K562 (cell line): Measurements from ENCODE around the gene USP16. TPM values are rescaled to one million over a fixed set of nuclear protein-coding genes. Genes with fewer than 3 reads are reported as not detected.

ENCODE experiments used
- BCL6 ChIP-seq: fragments of 250-450 bp; sonication (Bioruptor Pico); IDR thresholded peaks from 2 replicates; pipeline ENCODE4 v1.4.0; 2020
- BRF1 ChIP-seq: IDR thresholded peaks from 3 replicates; pipeline ENCODE4 v1.6.1; 2011; ENCODE audit warnings: borderline replicate concordance, mild to moderate bottlenecking; ENCODE audit not compliant: insufficient read length; ENCODE audit errors: extremely low read depth
- ELK3 ChIP-seq: fragments of 450-650 bp; formaldehyde crosslinking; IDR thresholded peaks from 2 replicates; pipeline ENCODE4 v1.4.0; 2020; ENCODE audit warnings: mild to moderate bottlenecking
- GTF3C2 ChIP-seq: IDR thresholded peaks from 3 replicates; pipeline ENCODE4 v1.6.1; 2011; ENCODE audit warnings: borderline replicate concordance, mild to moderate bottlenecking, moderate library complexity; ENCODE audit not compliant: insufficient read length; ENCODE audit errors: extremely low read depth
- HMG20B ChIP-seq: fragments of 250-450 bp; sonication (Bioruptor Pico); IDR thresholded peaks from 2 replicates; pipeline ENCODE4 v1.5.0; 2021; ENCODE audit warnings: mild to moderate bottlenecking
- THRA ChIP-seq: fragments of 450-650 bp; IDR thresholded peaks from 2 replicates; pipeline ENCODE4 v1.6.1; 2017; ENCODE audit warnings: mild to moderate bottlenecking, moderate library complexity
- ZBTB2 ChIP-seq: fragments of 450-650 bp; IDR thresholded peaks from 2 replicates; pipeline ENCODE4 v1.6.1; 2016; ENCODE audit warnings: antibody characterized with exemption
- ZEB2 ChIP-seq: fragments of 450-650 bp; IDR thresholded peaks from 2 replicates; pipeline ENCODE4 v1.6.1; 2016
- ZNF407 ChIP-seq: fragments of 450-650 bp; IDR thresholded peaks from 2 replicates; pipeline ENCODE4 v1.6.1; 2016; ENCODE audit warnings: low read depth
- ZNF444 ChIP-seq: fragments of 250-450 bp; sonication (Bioruptor Pico); IDR thresholded peaks from 2 replicates; pipeline ENCODE4 v1.4.0; 2020; ENCODE audit warnings: mild to moderate bottlenecking, moderate library complexity
- polyA plus RNA-seq, 8 experiments: library from polyadenylated mRNA; depleted of rRNA in 4 of 8; stranded (reverse) in 5 of 8; unstranded in 3 of 8; fragments of >200 nt; fragmentation: Nextera tagmentation in 2 of 8; fragmentation: Illumina TruSeq in 1 of 8; extraction: Ambion mirVana in 2 of 8; extraction: Trizol in 1 of 8; gene quantifications; 2 replicates each; pipeline versions ENCODE4 v1.2.1 to v1.2.3, GENCODE V29; 2011 to 2014; ENCODE audit warnings: inconsistent platforms in 1 of 8, missing spikeins in 1 of 8
- total RNA-seq, 7 experiments: library from RNA; depleted of rRNA in 6 of 7; stranded (reverse); fragments of >200 nt in 6 of 7; fragmentation: Illumina TruSeq in 2 of 7; extraction: Trizol in 2 of 7; gene quantifications; 2 replicates each; pipeline versions ENCODE4 v1.2.1 to v1.2.3, GENCODE V29; 2011 to 2021; ENCODE audit warnings: low replicate concordance in 1 of 7

Gene USP16
- total and polyA plus RNA-seq, 9 of the 15 experiments (the other 6 are each of a cell fraction or from before 2014, with no cell fraction given) = 38.4 to 90.9 (median 62.8) TPM

- TF ChIP-seq ZNF407 (0 out of 2 replicates have a peak, but pooled peaks have one; percentile 27), GTF3C2 (no peak), HMG20B (no peak), BRF1 (no peak), ZEB2 (peak; percentile 96), ZNF444 (CRISPR knock-in tag) (no peak), ELK3 (no peak), THRA (no peak), BCL6 (CRISPR knock-in tag) (no peak), ZBTB2 (no peak)
Measured at GRCh38 chr21:28992526-28993292, 31.8 kb upstream of the USP16 start, which contains the start of gene LTN1 (continued).
